RPMI7951 (cell line): ENCODE data around the gene TIGD2. TPM values are rescaled to one million over a fixed set of nuclear protein-coding genes. Genes with fewer than 3 reads are reported as not detected.
"Not testable (repeated sequence)": the region's sequence is repeated elsewhere in the genome, so short reads cannot be mapped to it uniquely, and the experiment has no call there.

ENCODE experiments used
- DNase-seq: peaks from one replicate; pipeline ENCODE4 v3.0.0-alpha.2; 2012; ENCODE audit warnings: low read depth
- total RNA-seq: library from RNA; depleted of rRNA; stranded (reverse); fragments of >200 nt; shearing (Covaris generic); gene quantifications from 2 replicates; pipeline ENCODE4 v1.2.3, GENCODE V29; 2014

The TIGD2 gene
- total RNA-seq, 1 experiment from 2014 or later: 6.8 TPM

DNA sequence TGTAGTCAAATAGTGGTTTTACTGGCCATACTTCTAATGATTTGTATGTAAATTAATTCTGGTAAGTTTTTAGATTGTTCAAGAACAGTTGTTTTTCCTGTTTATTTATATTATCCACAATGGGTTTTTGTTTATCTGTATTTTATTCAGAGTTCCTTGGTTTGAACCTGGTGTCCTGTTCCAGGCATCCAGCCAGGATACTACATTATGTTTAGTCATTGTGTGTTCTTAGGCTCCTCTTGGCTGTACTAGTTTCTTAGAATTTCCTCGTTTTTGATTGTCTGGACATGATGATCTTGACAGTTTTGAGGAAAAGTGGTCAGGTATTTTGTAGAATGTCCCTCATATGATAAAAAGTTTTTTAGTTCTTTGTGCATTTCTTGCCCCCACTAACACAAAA lies 7.8 kb downstream of the TIGD2 start:
- DNase-seq: no peak

DNA sequence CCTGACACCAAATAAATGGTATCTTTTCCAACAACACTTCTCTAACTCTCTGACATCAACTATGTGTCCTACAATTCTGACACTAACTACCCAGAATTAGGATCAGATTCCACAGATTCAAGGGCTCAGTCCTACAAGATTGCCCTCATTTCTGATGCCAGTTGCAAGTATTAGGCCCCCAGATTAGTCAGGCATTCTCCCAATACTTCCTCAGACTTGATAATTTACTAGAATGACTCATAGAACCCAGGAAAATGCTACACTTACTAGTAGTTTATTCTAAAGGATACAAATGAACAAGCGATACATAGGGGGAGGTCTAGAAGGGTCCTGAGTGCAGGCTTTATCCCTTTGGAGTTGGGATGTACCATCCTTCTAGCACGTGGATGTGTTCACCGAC lies 8.5 kb downstream of the TIGD2 start:
- no peak for DNase-seq

DNA sequence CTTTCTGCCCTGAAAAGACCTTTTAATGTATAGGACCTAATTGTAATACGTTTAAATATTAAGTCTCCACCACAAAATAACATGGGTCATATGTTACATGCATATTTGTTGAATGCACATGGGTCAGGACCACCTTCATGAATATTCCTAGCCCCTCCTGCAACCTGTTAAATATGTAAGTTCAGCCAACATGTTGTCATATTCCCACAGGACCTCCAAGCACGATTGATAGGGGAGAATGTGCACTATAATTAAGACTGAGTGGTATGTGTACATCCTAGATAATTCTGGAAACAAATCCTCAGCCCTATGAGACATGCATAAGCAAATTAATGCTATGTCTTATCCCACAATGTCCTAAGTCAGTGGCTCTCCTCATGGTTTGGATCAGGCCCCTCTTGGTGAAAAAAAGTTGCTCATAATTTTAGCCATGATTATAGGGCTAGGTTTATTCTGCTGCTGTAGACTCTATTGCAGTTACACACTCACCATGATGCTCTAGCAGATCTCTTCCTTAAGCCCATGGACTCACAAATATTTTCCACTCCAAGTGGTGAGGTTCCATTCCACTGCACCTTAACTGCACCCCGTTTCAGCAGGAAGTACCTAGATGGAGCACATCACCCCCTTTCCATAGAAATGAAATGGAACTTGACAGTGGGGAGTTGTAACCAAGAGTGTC lies 10.2 kb downstream of the TIGD2 start:
- no peak for DNase-seq

DNA sequence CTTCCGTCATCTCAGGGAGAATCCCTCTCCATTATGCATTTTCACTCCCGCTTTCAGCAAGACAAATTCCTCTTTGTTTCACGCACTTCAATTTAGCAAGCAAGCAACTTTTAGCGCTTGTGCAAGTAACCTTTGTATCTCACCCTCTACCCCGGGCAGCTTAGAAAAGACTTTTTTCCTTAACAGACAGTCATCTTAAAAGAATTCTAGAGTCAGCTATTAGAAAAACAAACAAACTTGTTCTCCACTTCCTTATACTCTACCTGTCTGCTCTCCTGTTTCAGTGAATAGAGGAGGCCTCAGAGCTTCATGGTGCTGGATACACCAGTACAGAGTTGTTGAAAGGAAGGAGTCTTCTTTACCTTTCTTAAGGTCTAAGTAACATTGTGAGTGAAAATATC lies 12.1 kb downstream of the TIGD2 start:
- DNase-seq: no peak

DNA sequence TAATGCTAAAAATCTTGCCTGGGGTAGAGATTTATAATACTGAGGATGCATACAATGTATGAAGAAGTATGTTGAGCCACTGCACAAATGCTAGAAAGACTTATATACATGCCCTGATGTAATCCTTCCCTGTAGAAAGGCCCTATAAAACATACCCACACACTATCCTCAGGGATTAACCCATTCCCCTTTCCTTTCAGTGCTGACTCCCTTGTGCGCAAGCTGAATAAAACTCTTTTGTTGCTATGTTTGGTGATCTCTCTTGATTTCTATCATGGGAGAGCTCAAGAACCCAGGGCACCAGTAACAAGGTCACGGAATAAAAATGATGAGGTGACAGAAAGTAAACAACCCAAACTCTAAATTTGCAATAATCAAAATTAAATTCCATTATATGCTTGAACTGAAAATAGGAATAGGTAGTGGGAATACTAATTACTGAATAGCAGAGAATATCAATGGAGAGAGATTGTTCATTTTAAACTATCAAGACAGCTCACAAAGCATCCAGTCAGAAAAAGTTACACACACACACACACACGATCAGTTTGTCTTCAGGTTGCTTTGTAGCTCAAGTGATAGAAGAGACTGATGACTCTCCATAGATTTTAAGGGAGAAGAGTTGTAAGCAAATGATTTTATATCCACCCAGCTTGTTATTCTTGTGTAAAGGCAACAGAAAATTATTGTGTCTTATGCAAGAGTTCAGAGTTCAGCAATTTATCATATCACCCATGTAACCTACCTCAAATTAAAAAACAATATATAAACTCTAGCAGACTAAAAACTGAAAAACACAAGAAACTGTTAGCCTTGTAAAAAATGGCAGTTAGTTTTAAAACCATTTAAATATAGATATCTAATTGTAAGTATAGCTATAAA lies 14.8 kb downstream of the TIGD2 start:
- DNase-seq: no peak

DNA sequence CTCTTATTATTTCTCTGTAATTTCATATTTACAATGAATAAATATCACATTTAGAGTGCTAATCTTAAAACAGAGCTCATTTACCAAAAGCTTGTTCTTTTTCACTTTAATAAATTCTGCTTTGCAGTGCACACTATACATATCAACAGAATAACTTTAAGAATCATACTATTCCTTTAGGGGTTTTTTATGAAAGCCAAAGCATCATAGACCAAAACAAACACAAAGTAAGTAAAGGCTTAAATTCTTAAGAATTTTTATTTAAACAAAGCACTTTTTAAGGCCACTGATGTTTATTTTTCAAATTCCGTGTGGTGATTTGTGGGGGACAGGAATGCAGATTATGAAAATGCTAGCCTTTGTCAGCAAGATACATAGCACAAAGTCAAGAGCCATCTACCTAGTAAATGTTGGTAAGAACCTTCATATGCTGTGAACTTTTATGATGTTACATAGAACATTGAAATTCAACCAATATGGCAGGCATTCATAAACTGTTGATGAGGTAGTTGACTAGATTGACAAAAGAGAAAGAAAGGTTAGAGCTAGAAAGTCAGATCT lies 17.8 kb downstream of the TIGD2 start:
- no peak for DNase-seq

DNA sequence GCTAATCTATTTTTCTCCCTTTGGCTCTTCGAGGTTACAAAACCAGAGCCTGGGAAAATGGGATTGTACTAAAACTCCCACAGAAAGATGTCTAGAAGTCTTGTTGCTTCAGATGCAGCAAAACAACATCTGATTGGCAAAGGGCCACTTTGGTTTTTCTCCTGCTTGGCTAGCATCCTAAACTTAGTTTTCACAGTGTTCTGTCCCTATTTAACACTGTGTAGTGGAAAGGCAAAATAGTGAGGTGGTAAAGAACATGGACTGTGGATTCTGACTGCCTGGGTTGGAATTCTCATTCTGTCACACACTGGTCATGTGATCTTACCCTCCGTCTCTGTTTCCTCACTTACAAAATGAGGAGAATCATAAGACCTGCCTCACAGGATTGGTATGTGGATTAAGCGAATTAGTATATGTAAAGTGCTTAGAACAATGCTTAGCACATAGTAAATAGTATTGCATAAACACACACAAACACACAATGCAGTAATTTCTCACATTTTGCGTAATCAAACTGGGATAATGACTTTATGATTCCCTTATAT lies 23.5 kb downstream of the TIGD2 start:
- DNase-seq: peak; percentile 40

DNA sequence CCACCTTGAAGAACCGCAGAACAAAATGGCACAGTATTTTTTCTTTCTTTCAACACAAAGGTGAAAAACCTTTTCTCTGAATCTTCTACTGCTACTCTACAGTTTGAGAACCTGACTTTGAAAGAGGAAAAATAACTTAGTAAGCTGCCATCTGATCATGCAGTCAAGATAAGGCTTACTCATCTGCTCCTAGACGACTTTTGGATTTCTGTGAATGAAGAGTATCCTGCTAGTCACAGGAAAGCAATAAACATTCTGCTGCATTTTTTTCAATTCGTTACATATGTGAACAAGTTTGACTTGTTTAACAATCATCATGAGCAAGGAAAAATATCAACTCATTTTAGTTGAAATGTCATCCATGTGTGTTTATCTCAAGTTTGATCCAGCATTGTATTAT lies 25.2 kb downstream of the TIGD2 start:
- DNase-seq: peak; percentile 63

DNA sequence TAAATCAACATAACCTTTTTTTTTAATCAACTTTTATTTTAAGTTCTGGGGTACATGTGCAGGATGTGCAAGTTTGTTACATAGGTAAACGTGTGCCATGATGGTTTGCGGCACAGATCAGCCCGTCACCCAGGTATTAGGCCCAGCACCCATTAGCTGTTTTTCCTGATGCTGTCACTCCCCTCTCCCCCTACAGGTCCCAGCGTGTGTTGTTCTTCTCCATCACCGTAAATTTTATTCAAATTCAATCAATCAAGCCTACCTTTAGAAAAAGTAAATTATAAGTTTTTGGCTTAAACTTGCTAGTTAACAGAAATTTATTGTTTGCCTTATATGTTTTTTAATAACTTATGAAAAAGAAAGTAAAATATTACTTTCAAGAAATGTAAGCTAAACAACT lies 25.9 kb downstream of the TIGD2 start:
- no peak for DNase-seq

DNA sequence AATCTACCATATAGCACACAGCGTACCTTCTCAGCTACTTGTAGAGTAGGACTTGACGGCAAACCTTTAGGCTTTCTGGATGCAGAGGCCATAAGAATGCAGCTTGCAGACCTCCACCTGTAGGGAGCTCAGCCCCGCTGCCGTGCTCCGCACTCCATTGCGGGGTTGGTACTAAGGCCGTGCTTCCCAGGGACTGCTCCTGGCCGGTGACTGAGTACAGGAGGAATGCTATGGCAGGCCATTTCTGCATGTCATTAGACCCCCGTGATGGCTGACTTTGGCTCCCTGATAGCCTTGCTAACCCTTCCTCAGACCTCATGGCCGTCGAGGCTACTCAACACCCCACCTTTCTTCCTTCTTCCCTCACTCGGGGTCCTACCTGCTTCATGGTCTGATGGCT lies 26.4 kb downstream of the TIGD2 start:
- DNase-seq: no peak

DNA sequence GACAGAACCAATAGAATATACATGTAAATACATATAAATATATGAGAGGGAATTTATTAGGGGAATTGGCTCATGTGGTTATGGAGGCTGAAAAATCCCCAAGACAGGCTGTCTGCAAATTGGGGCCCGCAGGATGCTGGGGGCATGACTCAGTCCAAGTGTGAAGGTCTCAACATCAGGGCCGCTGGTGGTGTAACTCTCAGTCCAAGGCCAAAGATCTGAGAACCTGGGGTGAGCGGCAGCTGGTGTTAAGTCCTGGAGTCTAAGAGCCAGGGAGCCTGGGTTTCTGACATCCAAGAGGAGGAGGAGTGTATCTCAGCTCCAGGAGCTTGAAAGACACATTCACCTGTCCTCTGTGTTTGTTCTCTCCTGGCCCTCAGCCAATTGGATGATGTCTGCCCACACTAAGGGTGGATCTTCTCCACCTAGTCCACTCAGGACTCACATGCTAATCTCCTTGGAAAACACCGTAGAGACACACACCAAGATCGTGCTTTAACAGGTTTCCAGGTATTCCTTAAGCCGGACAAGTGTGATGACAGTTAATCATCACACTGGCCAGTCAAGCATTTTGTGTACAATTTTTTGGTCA lies 28.9 kb downstream of the TIGD2 start:
- DNase-seq: no peak

DNA sequence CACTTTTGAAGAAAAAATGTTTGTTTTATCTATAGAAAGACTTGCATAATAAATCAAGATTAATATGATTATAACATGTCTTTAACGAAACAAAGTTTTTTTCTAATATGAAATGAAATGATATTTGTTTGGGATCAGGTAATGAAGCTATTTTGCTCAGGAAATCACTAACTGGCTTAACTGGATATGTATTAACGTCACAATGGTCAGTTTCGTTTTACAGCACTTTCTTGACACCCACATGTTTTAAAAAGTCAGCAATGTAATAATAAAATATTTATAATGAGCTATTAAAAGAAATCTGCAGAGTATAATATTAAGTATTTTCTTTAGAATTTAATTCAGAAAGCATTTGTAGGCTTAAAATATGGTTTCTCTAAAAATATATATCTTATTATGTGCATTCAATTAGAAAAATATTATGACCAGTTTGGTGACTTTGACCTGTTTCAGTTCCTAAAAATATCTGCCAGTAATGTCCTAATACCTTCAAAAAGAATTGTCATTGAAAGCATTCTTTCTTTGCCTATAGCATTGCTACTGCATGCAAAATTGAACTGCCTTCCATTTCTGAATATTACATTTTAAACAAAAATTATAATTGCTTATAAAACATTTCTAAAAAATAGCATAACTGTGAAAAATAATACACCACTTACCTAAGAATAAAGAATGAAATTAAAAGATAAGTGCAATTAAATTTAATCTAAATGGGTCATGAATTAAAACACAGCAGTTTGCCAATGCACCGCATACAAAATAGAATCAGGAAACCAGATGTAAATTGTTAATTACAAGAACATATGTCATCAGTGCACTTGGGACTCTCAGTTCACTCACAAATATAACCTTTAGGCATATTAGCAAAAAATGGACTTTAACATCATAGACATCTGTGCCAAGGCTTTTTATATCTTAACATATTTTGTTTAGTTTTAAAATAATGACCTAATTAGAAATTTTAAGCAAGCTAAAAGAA lies 31.6 kb downstream of the TIGD2 start:
- no peak for DNase-seq

DNA sequence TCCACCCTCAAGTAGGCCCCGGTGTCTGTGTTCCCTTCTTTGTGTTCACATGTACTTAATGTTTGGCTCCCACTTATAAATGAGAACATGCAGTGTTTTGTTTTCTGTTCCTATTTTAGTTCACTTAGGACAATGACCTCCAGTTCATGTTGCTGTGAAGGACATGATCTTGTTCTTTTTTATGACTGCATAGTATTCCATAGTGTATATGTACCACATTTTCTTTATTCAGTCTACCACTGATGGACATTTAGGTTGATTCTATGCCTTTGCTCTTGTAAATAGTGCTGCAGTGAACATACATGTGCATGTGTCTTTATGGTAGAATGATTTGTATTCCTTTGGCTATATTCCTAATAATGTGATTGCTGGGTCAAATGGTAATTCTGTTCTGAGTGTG lies 33.3 kb downstream of the TIGD2 start:
- DNase-seq: not testable (repeated sequence)

DNA sequence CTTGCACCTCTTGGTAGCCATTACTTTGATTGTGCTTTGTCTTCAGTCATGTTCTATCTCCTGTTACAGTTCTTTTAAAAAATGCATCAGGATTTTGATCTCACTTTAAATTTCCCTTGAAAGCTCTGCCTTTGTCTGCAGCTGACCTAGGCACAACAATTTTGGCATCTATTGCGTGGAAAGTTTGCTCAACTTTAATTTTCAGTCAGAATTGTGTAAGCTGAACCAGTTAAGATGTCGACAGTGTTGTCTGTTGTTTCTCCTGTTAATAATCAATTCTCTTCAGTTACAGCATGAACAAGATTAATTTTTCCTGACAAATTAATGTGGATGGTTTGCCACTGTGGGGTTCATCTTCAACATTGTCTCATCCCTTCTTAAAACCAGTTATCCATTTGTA lies 34.9 kb downstream of the TIGD2 start:
- no peak for DNase-seq

DNA sequence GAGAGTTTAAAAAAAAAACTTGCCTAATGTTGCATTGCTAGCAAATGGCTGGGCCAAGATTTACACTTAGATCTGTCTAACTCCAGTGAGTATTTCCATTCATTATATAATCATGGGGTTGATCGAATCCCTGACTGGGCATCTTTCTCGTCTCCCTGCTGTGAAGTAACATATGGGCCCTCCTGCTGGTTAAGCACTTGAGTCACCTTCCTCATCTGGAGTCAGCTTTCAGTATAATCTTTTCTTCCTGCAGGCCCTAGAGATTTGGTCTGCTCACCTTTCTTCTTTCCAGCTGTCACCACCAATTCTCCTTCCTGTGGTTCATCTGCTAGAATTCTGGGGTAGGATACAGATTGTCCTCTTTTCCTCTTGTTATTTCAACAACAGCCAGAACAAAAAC lies 41.6 kb downstream of the TIGD2 start:
- DNase-seq: no peak

DNA sequence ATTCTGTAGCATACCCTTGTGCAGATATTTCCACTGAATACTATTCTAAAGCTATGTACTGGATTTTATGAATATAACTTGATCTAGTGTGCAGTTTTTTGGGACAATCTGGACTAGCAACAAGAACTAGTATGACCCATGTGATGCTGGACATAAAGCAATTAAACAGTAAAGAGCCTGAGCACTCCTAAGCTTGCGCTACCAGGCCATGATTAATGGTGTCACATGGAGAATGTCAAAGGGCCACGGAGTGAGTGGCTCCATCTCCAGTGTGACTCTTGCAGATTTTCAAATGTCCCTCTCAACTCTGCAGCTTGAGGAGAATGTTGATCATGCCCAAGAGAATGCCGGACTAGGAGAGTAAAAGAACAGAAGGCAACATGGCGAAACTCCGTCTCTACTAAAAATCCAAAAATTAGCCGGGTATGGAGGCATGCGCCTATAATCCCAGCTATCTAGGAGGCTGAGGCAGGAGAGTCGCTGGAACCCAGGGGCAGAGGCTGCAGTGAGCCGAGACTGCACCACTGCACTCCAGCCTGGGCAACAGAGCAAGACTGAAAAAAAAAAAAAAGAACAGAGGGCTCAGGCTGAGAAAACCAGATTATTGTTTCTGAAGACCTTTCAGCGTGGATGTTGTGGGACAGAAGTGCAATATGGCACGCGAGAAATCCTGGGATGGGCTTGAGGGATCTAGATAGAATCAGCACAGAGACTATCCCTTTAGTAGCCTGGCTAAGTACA lies 45.0 kb downstream of the TIGD2 start:
- DNase-seq: no peak

DNA sequence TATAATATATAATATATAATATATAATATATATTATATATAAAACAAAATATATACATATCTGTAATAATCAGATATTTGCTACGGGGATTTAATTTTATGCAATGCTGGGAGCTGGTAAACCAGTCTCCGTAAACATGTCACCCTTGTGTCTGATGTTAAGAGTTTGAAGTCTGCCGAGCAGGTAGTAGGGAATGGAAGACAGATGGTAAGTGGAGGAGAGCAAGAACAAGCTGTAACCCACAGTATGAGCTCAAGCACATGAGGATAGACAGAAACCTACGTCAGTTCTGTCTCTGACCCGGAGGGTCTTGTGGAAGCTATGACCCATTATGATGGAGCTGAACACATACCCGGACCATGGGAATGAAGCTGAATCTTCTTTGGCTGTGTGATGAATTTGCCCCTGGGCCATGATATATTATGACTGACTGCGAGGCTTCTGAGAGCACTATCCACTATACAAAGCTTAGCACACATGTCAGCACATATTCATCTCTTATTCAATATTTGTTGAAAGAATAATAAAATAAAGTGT lies 46.2 kb downstream of the TIGD2 start:
- peak; percentile 0 for DNase-seq

DNA sequence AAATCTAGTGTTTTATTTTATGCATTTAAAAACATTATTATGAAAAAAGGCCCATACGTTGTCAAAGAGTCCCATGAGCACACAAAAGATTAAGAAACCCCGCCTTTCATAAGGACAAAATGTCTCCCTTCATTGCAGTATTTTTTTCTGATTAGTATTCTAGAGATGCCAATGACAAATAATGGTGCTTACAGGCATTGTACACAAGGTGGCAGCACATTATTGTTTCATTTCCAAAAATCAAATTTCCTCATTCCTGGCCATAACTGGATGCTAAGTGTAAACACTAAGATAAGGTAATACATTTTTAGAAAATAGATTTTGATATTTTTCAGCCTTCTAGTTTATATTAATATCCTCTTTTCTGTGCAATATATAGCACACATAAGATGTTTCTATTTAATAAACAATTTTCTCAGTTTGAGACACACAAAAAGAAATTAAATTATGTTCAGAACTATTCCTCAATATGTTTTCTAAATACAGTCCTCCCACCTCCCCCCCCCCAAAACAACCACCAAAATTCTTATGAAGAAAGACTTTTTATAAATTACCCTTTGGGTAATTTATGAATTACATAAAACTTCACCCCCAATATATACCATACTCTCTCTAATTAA lies 47.7 kb downstream of the TIGD2 start:
- DNase-seq: peak; percentile 22

DNA sequence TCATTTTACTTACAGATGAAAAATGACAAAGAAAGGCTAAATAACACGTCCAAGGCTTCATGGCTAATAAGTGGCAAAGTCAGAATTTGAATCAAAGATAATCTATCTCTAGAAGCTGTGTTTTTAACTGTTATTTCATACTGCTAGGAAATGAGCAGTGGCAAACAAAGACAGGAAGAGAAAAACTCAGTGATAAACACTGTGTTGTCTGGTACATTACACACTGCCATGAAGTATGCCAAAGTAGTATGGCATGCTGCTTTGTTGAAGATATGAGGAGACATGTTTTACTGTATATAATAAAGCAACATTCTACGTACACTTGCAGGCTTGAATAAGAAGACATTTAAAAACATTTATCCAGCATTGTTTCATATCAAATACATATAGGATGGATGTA lies 49.5 kb downstream of the TIGD2 start:
- no peak for DNase-seq

DNA sequence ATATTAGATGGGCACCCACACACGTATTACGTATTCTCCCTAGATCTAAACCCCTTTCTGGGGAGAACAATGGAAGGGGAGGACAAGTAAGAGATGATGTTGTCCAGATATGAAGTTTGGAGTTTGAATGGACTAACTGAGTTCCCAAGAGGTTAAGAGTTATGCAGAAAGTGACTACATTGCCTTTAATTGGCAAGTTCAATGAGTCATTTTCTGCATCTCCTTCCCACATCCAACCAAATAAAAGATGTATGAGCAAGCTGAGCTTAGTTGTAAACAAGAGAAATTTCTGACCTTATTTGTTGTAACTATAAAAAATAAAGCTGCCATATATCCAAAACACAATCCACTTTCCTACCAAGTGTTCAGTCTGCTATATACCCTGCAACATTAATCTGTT lies 50.5 kb downstream of the TIGD2 start:
- DNase-seq: no peak
